ENCODE measurements around the gene SLC1A3.
"Not testable (repeated sequence)": the region's sequence is repeated elsewhere in the genome, so short reads cannot be mapped to it uniquely, and the experiment has no call there.

Gene SLC1A3

GRCh38 chr5:36606428-36607113, at the start of gene SLC1A3:
SLC1A3 (plus strand) TSS chr5:36606606; CDS start chr5:36608424, 1,818 bp downstream.
- no peak for DNase-seq

DNA sequence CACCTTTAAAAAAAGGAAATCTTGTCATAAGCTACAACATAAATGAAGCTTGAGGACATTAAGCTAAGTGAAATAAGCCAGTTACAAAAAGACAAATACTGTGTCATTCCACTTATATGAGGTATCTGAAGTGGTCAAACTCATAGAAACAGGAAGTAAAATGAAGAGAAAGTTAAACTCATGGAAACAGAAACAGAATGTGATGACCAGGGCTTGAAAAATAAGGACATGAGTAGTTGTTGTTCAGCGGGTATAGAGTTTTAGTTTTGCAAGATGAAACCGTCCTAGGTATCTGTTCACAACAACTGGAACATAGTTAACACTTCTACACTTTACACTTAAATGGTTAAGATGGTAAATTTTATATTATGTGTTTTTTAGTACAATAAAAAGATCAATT, 47.8 kb upstream of the SLC1A3 start:
- no peak for DNase-seq

DNA sequence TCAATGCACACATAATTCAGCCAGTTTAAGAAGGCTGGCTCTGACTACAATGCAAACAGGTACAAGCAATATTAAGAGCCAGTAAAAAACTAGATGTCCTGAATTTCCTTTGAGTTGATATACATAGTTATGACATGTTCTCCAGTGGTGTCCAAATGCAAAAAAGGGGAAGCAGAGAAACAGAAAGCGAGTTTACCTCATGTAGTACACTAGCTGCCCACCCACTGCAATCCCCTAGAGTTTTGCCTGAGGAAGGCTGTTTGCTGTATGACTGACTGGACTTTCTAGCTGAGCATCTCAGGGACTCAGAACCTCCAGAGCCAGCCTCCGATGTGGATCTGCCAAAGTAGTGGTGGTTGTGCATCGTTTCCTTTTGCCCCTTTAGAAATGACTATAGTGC, 44.8 kb upstream of the SLC1A3 start:
- DNase-seq, result no peak

DNA sequence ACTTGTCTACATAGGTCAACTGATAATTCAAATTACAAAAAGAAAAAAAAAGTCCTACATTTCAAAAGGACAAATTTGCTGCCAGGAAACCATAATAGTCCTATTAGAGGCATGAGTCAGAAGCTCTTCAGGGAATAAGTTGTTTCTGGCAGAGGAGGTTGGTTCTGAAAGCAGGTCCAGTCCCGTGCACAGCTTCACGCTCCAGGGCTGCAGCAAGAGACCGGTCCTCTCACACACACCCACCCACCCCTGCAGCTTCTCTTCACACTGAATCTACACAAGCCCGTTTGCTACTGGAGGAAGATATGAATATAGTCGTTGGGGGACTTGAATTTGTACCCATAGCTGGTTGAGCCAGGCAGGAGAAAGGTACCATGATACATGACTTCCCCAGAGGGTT, 36.9 kb upstream of the SLC1A3 start:
- no peak for DNase-seq

GRCh38 chr5:36570301-36571095, 35.9 kb upstream of the SLC1A3 start:
- no peak for DNase-seq

DNA sequence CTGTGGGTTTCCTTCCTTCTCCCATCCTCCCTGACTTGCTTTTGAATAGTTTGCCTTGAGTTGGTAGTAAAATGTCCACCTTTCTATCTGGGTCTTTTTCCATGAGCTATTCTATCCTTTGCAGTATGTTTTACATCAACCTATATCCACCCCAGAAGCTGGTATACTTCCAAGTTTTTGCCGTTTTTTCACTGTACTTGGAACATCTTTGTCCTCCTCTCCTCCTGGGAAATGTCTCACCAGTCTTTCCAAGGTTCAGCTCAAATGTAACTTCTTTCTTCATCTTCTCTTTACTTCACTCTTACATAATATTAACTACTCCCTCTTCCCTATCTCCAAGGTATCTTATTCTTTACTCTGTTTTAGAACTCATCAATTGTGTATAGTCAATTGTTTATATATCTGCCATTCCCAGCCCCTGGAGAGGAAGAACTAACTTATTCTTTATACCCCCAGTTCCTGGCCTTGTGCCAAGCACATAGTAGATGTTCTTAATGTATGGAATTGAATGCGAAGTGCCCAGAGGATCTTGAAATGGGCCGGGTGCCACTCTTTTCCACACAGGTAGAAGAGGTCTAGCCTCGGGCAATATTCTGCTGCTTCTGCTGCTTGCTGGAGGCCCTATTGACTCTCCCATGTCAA, 34.9 kb upstream of the SLC1A3 start:
- DNase-seq, result no peak

GRCh38 chr5:36573438-36573837, 33.0 kb upstream of the SLC1A3 start:
- no peak for DNase-seq

GRCh38 chr5:36575361-36575781, 31.0 kb upstream of the SLC1A3 start:
- DNase-seq, result no peak

DNA sequence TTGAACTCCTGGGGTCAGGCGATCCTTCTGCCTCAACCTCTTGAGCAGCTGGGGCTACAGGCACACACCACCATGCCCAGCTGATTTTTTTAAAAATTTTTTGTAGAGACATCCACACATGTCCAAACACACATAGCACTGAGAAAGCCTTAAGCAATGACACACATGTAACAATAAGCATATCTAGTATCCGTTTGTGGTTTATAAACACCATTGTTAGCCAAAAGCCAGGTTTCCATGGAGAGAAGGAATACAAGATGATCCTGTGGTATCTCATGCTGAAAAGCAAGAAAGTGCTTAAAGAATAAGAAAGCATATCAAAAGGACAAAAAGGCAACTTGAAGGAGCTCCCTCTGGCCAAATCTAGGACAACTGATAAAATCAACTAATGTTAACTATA, 29.7 kb upstream of the SLC1A3 start:
- no peak for DNase-seq

DNA sequence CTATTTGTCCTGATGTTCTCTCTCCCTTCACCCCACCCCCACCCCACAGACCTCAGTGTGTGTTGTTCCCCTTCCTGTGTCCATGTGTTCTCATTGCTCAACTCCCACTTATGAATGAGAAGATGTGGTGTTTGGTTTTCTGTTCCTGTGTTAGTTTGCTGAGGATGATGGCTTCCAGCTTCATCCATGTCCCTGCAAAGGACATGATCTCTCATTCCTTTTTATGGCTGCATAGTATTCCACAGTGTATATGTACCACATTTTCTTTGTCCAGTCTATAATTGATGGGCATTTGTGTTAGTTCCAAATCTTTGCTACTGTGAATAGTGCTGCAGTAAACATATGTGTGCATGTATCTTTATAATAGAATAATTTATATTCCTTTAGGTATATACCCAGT, 26.5 kb upstream of the SLC1A3 start:
- not testable (repeated sequence) for DNase-seq

- no peak for DNase-seq
These were observed 25.3 kb upstream of the SLC1A3 start for GRCh38 chr5:36581070-36581469.

- no peak for DNase-seq
These were observed 22.2 kb upstream of the SLC1A3 start for GRCh38 chr5:36584009-36584875.

DNA sequence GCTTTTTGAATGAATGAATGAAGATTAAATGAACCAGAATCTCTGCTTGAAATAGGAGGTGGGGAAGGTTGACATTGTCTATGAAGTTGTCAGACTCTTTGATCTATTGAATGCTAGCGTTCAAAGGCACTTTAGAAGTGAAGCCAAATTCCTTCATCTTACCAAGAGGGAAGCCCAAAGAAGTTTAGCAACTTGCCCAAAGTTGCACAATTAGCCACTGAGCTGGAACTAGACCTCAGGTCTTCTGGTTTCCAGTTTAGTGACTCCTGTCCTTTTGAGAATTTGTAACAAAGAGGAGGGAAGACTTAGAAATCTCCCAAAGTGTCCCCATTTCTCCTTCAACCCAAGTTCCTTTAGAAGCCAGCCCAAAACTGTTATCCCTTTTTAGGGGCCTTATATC, 20.7 kb upstream of the SLC1A3 start:
- DNase-seq, result no peak

DNA sequence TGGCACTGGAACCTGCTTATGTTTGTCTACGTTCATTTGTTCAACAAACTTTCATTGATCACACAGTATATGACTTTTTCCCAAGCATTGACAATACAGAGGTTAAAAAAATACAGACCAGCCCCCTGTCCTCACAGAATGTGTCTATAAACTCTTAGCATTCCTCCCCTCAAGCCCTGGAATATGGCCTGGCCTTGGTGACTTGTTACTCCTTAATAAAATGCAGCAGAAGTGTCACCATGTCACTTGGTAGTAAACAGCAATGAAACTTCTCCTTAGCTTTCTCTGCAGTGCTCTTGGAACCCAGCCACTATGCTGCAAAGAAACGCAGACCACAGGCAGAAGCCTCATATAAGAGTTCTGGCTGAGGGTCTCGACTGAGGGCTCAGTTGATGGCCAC, 19.1 kb upstream of the SLC1A3 start:
- DNase-seq, result no peak

DNA sequence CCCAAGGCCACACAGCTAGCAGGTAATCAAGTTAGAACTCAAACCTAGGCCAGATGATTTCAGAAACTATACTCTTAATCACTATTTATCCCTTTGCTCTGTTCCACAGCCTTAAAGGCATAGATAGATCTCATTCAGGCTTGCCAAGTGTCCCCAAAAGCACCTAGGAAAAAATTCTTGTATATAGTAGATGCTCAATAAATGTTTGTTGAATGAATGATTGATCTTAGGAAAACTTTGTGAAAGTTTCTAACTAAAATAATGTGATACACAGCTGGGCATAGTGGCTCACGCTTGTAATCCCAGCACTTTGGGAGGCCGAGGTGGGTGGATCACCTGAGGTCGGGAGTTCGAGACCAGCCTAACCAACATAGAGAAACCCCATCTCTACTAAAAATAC, 16.7 kb upstream of the SLC1A3 start:
- DNase-seq, result not testable (repeated sequence)

GRCh38 chr5:36590513-36591286, 15.7 kb upstream of the SLC1A3 start:
- DNase-seq, result no peak

DNA sequence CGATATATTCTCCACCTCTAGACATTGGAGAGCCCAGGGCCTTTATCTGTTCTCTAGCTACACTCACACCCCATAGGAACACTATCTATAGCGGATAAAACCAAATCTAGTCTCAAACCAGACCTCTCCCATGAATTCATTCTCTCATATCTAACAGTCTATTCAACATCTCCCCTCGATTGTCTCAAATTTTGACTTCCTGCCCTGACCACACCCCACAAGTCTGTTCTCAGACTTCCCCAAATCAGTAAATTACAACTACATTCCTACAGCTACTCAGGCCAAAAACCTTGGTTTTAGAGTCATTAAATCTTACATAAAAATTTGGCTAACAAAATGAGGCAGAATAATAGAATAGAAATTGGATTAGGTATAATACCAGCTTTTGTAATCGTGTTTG, 12.5 kb upstream of the SLC1A3 start:
- no peak for DNase-seq

DNA sequence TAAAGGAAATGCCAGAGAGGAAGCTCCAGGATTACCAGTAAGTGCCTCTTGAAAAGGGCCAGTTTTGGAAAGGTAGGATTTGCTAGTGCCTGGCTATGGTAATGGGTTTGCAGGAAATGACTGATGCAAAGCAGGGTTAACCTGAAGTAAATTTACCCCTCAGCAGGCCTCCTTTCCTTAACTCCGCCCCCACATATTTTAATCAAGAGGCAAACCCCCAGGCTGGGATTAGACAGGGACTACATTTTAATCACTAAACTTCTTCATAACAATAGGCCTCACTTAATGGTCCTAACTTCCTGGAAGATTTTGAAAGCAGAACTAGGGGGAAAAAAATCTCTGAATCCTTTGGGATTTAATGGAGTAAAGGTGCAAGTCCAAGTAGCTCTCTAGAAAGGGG, 10.2 kb upstream of the SLC1A3 start:
- DNase-seq, result no peak

GRCh38 chr5:36596756-36597155, 9.7 kb upstream of the SLC1A3 start:
- DNase-seq, result no peak

DNA sequence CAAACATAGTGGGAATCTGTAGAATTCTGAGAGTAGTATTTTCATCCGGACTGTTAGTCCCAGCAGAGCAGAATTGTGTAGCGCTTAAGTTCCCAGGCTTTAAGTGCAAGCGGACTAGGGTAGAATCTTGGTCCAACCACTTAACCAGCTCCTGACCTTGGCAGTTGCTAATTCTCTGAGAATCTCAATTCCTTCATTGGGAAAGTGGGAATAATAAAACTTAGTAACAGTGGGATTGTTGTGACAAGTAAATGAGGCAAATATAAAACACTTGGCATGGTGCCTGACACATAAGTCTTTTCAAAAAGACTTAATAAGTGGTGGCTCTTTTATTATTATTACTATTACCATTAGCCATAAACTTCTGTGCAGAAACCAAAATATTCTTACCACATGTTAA, 8.4 kb upstream of the SLC1A3 start:
- no peak for DNase-seq

- no peak for DNase-seq
These were observed 6.2 kb upstream of the SLC1A3 start for GRCh38 chr5:36599986-36600779.
